NCI-H2029 treated with DMSO at 0.1 percent for 48 hours (cell line): ENCODE data around the gene MCOLN1.
"Not testable (repeated sequence)": the region's sequence is repeated elsewhere in the genome, so short reads cannot be mapped to it uniquely, and the experiment has no call there.

Experiments used
- DNase-seq: peaks from one replicate; lab custom pipeline; 2025; lab: John Stamatoyannopoulos, UW

Gene MCOLN1

DNA sequence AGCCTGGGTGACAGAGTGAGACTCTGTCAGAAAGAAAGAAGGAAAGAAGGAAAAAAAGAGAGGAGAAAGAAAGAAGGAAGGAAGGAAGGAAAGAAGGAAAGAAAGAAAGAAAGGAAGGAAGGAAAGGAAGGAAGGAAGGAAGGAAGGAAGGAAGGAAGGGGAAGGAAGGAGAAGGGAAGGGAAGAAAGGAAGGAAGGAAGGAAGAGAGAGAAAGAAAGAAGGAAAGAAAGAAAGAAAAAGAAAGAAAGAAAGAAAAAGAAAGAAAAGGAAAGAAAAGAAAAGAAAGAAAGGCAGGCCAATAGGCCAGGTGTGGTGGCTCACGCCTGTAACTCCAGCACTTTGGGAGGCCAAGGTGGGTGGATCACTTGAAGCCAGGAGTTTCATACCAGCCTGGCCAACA is 55.0 kb downstream of the MCOLN1 start:
- not testable (repeated sequence) for DNase-seq

DNA sequence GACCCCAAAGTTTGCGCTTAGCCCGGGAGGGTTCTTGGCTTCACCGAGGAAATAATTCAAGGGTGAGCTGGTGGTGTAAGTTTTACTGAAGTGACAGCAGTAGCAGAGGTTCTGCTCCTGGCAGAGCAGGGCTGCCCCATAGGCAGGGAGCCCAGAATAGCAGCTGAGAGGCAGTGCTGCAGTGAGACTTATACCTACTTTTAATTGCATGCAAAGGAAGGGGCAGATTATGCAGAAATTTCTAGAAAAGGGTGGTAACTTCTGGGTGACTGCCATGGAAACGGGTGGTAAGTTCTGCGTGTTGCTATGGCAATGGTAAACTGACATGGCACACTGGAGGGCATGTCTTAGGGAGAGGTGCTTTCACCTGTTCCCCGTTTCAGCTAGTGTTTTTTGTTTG is 55.7 kb downstream of the MCOLN1 start:
- no peak for DNase-seq

DNA sequence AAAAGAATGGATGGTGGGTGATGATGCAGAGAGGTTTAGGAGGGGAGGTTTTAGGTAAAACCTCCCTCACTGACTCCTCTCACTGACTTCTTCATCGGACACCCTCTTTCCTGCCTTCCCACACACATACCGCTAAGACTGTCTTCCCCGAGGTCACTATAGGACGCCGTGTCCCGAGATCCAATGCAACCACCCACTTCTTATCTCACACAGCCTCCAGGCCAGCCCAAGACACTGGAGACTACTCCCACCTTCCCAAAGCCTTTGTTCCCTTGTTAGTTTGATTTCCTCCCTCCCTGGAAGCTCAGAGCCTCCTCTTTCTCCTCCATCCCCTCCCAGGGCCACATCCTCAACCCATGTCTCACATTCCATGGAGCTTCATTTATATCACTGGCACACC is 56.8 kb downstream of the MCOLN1 start:
- DNase-seq, result no peak

DNA sequence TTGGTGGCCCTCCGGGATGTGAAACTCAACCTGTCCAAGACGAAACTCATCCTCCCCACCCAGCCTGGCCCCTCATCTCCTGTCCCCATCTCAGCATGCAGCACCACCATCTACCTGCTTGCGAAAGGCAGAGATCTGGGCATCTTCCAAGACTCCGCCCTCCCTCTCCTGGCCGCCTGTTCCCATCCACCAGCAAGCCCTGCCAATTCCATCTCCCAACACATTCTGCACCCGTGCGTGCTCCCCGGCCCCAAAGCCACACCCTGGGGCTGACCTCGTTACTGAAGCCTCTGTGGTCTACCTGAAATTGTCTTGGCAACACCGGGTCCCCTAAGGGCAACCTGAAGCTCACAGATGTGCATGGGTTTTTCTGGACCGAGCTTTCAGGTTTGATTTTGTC is 60.0 kb downstream of the MCOLN1 start:
- DNase-seq, result no peak
